Cardiac muscle cell (in vitro differentiated cells and primary cell): ENCODE measurements around the gene CLDN10. TPM values are rescaled to one million over a fixed set of nuclear protein-coding genes. Genes with fewer than 3 reads are reported as not detected.

Experiments
- DNase-seq, 2 donors: peaks; one replicate each; pipeline versions ENCODE4 v3.0.0 to v3.0.0-alpha.2; 2010 to 2017; ENCODE audit warnings: low read depth in 1 of 2, low spot score in 1 of 2
- H3K27ac ChIP-seq: fragments of 200-600 bp; sonication (generic); 2 replicates; pipeline ENCODE4 v1.5.1; 2016
- H3K27me3 ChIP-seq: fragments of 200-600 bp; sonication (generic); 2 replicates; pipeline ENCODE4 v1.6.0; 2016; ENCODE audit warnings: control low read depth
- H3K36me3 ChIP-seq: fragments of 200-600 bp; sonication (generic); 2 replicates; pipeline ENCODE4 v1.5.1; 2016; ENCODE audit warnings: control low read depth
- H3K4me1 ChIP-seq: fragments of 200-600 bp; sonication (generic); 2 replicates; pipeline ENCODE4 v1.8.1; 2017; ENCODE audit warnings: low read depth, mild to moderate bottlenecking, mixed run types
- H3K4me3 ChIP-seq: fragments of 200-600 bp; sonication (generic); 2 replicates; pipeline ENCODE4 v1.5.1; 2016; ENCODE audit warnings: mild to moderate bottlenecking
- H3K9me3 ChIP-seq: fragments of 200-600 bp; sonication (generic); 2 replicates; pipeline ENCODE4 v1.5.1; 2017; ENCODE audit warnings: low read depth, mild to moderate bottlenecking, control low read depth
- polyA plus RNA-seq: library from polyadenylated mRNA; unstranded; fragments of >200 nt; fragmentation: Nextera tagmentation; extraction: Ambion mirVana; gene quantifications from 2 replicates; pipeline ENCODE4 v1.2.1, GENCODE V29; 2016
- total RNA-seq: library from RNA; depleted of rRNA; stranded (reverse); fragments of >200 nt; gene quantifications from 2 replicates; pipeline ENCODE4 v1.2.3, GENCODE V29; 2016
- TF ChIP-seq, protein P1 (sequence below): IDR thresholded peaks from 2 replicates; pipeline ENCODE4 v1.5.1; 2012; ENCODE audit warnings: low read depth, mild to moderate bottlenecking, low read length

CLDN10 gene
- total and polyA plus RNA-seq, 2 experiments from 2014 or later = 0.16 to 0.66 TPM

DNA sequence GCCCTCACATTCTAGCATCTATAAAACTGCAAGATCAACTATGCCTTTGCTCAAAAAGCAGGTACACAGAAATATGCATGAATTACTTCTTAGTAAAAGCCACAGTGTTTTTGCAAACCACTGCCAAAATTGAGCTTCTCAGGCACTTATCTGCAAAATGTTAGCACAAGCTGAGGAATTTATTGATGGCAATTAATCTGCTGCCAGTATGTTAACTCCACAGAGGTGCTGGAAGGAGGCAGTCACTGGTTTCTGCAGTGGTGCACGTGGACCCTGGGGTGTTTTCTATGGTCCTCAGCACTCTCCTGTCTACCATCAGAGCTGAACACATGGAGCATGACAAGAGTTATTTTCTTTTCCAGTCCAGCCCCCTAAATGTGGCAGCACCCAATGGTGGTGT is 44.2 kb downstream of the CLDN10 start:
- Histone ChIP-seq H3K27ac (no peak overlapping the region), H3K4me1 (no peaks in the 10 kb centered on the region), H3K27me3 (no peaks in the 10 kb centered on the region), H3K4me3 (no peak overlapping the region), H3K36me3 (peaks cover 20% of the 10 kb centered on the region), H3K9me3 (no peaks in the 10 kb centered on the region)
- TF ChIP-seq, protein P1, sequence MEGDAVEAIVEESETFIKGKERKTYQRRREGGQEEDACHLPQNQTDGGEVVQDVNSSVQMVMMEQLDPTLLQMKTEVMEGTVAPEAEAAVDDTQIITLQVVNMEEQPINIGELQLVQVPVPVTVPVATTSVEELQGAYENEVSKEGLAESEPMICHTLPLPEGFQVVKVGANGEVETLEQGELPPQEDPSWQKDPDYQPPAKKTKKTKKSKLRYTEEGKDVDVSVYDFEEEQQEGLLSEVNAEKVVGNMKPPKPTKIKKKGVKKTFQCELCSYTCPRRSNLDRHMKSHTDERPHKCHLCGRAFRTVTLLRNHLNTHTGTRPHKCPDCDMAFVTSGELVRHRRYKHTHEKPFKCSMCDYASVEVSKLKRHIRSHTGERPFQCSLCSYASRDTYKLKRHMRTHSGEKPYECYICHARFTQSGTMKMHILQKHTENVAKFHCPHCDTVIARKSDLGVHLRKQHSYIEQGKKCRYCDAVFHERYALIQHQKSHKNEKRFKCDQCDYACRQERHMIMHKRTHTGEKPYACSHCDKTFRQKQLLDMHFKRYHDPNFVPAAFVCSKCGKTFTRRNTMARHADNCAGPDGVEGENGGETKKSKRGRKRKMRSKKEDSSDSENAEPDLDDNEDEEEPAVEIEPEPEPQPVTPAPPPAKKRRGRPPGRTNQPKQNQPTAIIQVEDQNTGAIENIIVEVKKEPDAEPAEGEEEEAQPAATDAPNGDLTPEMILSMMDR = no peak
- DNase-seq = no peak

DNA sequence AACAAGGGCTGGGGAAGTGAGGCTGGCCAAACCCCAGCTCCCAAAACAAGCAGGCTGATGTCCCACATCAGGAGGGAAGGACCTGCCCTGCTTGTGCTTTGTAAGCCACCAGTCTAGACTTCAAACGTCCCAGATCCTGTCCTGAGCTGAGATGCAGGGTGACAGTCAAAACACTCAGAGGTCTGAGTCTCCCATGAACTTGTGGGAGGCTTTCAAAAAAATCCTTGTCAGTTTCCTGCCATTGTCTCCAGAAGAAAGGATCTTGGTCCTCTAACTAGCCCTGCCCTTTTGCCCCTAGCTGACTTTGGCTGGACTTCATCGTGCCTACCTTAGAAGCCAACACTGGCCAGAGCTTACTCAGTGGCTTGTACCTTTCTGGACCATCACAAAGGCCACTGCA is 48.7 kb downstream of the CLDN10 start:
- no peak overlapping the region for H3K27ac ChIP-seq
- DNase-seq = no peak
- no peak overlapping the region for H3K4me3 ChIP-seq
- H3K4me1 ChIP-seq = no peaks in the 10 kb centered on the region
- H3K36me3 ChIP-seq = peaks cover 19% of the 10 kb centered on the region
- no peaks in the 10 kb centered on the region for H3K27me3 ChIP-seq
- TF ChIP-seq, protein P1 = no peak
- H3K9me3 ChIP-seq = no peaks in the 10 kb centered on the region

DNA sequence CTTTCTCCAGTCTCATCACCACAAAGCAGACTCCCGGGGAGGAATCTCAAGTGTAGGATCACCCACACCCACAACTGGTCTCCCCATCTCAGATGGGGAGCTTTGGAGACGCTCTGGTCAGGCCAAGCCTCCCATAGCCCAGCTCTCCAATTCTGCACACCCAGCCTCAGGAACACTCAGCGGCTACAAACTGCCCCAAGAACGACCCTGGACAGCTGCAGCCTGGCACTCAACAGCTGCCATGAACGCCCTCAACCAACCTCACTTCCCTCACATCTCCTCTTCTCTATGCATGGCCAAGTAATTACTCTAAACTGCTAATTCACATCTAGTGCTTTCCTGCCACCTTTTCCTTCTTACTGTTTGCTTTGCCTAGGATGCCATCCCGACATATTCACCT is 49.4 kb downstream of the CLDN10 start:
- no peaks in the 10 kb centered on the region for H3K9me3 ChIP-seq
- DNase-seq = no peak
- H3K36me3 ChIP-seq = peaks cover 19% of the 10 kb centered on the region
- no peak overlapping the region for H3K4me3 ChIP-seq
- no peak overlapping the region for H3K27ac ChIP-seq
- TF ChIP-seq, protein P1 = no peak
- H3K4me1 ChIP-seq = no peaks in the 10 kb centered on the region
- no peaks in the 10 kb centered on the region for H3K27me3 ChIP-seq

DNA sequence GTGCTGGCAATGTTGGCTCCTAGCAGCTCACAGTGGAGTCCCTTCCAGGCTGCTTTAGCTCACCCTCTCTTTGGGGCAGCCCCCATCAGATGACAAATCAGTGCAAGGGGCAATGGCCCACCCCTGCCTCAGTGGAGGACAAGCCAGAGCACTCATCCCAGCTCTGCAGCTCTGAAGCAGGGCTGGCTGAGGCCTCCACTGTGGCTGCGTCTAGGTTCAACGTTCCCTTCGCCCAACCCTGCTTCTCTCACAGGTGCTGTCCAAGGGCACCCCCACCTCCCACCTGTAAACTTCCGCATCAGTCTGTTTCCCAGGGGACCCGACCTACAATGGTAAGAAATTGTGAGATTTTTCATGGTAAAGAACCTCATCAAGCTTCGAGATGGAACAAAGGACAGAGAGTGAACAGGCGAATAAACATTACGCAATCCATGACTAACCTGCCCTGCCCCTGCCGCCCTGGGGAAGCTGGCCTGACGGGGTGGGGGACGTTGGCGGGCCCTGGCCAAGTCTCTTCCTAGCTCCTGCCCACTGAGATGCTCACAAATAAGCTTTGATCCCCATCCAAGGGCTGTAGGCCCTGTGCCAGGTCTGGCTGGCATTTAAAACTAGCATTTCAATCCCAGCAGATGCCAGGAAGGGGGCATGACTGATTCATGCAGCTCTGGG is 51.5 kb downstream of the CLDN10 start:
- H3K27ac ChIP-seq = no peak overlapping the region
- DNase-seq = peak in 1 of 2 donors; percentile 59
- TF ChIP-seq, protein P1 = no peak

DNA sequence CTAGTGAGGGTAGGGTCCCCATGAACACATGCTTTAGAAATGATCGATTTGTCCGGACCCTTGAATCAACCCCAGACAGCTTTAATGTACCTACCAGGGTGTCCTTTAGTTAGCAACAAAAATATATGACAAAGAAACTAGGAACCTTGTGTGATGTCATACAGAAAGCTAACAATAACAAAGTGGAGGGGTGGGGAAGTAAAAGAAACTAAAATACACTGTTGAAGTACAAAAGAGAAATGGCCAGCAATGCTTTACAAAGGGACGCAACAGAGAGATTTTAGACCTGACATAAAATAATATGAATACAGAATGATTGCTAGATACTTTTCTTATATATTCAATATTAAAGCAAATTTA is 52.0 kb downstream of the CLDN10 start:
- no peak for DNase-seq
- Histone ChIP-seq H3K27ac (no peak overlapping the region), H3K9me3 (no peaks in the 10 kb centered on the region), H3K36me3 (peaks cover 7% of the 10 kb centered on the region), H3K27me3 (no peaks in the 10 kb centered on the region), H3K4me1 (peaks cover 15% of the 10 kb centered on the region), H3K4me3 (no peak overlapping the region)
- TF ChIP-seq, protein P1 = no peak

More for the DNA sequence above, 51.5 kb downstream of the CLDN10 start:
- Histone ChIP-seq H3K27me3 (no peaks in the 10 kb centered on the region), H3K9me3 (no peaks in the 10 kb centered on the region), H3K4me3 (no peak overlapping the region), H3K36me3 (peaks cover 12% of the 10 kb centered on the region), H3K4me1 (peaks cover 10% of the 10 kb centered on the region)
